H7 (cell line): ENCODE data around the gene TMEM127. TPM values are rescaled to one million over a fixed set of nuclear protein-coding genes. Genes with fewer than 3 reads are reported as not detected.

Experiments used
- total RNA-seq: library from RNA; depleted of rRNA; stranded (reverse); fragments of >200 nt; shearing (Covaris generic); gene quantifications from 2 replicates; pipeline ENCODE4 v1.2.3, GENCODE V29; 2014; rRNA removed

TMEM127 gene
- total RNA-seq, 1 experiment from 2014 or later = 13.8 TPM

Other genes starting within 250 kb of the TMEM127 start
- gene GPAT2, start 231.1 kb downstream of the TMEM127 start, total RNA-seq = 0.14 and 0.44 TPM in 2 replicates
- 1.6 and 1.9 TPM in 2 replicates for gene ADRA2B, start 149.4 kb downstream of the TMEM127 start, total RNA-seq
- not detected in 2 replicates for gene ASTL, start 127.5 kb downstream of the TMEM127 start, total RNA-seq
- gene DUSP2, start 120.6 kb downstream of the TMEM127 start, total RNA-seq = 2.0 and 3.6 TPM in 2 replicates
- 233 and 253 TPM in 2 replicates for gene STARD7, start 57.2 kb downstream of the TMEM127 start, total RNA-seq
- 108 and 111 TPM in 2 replicates for gene CIAO1, start 228 bp upstream of the TMEM127 start, total RNA-seq
- gene SNRNP200, start 39.5 kb upstream of the TMEM127 start, total RNA-seq = 60.5 and 73.5 TPM in 2 replicates
- 8.8 and 9.0 TPM in 2 replicates for gene ITPRIPL1, start 59.3 kb upstream of the TMEM127 start, total RNA-seq
- gene NCAPH, start 69.8 kb upstream of the TMEM127 start, total RNA-seq = 37.2 and 46.4 TPM in 2 replicates
- gene NEURL3, start 239.4 kb upstream of the TMEM127 start, total RNA-seq = 0.10 TPM in 1 of 2 replicates, not detected in the other